GM12892 (cell line): ENCODE data around the gene TBC1D4.

Experiments used
- POLR2A ChIP-seq: IDR thresholded peaks from 2 replicates; pipeline ENCODE4 v1.6.1; 2011; ENCODE audit warnings: low read depth, low read length, control low read depth
- POLR2AphosphoS5 ChIP-seq: IDR thresholded peaks from 2 replicates; pipeline ENCODE4 v1.6.1; 2011; ENCODE audit warnings: low read depth, low read length, control low read depth
- TAF1 ChIP-seq: IDR thresholded peaks from 2 replicates; pipeline ENCODE4 v1.6.1; 2011; ENCODE audit warnings: low read depth, mild to moderate bottlenecking, control low read depth, low read length, borderline replicate concordance

DNA sequence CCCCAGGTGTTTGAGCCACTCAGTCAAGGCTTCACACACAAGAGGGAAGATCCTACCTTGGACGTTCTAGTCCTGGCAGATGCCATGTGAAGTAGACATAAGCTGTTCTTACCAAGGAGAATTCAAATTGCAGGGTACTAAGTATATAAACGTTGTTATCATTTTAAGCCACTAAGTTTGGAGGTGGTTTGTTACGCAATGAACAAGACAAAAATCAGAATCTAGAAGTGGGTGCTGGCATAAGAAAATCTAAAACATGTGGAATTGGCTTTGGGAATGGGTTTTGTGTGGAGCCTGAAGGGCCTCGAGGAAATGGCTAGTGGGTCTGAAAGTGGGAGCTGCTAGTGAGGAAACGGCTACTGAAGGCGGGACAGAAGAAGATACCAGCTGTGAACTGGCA lies 83.9 kb downstream of the TBC1D4 start:
- TF ChIP-seq POLR2A: no peak
- no peak for TF ChIP-seq POLR2AphosphoS5
- no peak for TF ChIP-seq TAF1
